GM12874 (cell line): Measurements from ENCODE around the gene MYL2.

Experiments used
- TF ChIP-seq, protein P1 (sequence below): IDR thresholded peaks from 2 replicates; pipeline ENCODE4 v1.5.1; 2011; ENCODE audit warnings: low read depth, mild to moderate bottlenecking, control low read depth, low read length, moderate library complexity; ENCODE audit not compliant: insufficient read depth

The MYL2 gene

GRCh38 chr12:110869026-110869425, 51.4 kb downstream of the MYL2 start:
- TF ChIP-seq, protein P1, sequence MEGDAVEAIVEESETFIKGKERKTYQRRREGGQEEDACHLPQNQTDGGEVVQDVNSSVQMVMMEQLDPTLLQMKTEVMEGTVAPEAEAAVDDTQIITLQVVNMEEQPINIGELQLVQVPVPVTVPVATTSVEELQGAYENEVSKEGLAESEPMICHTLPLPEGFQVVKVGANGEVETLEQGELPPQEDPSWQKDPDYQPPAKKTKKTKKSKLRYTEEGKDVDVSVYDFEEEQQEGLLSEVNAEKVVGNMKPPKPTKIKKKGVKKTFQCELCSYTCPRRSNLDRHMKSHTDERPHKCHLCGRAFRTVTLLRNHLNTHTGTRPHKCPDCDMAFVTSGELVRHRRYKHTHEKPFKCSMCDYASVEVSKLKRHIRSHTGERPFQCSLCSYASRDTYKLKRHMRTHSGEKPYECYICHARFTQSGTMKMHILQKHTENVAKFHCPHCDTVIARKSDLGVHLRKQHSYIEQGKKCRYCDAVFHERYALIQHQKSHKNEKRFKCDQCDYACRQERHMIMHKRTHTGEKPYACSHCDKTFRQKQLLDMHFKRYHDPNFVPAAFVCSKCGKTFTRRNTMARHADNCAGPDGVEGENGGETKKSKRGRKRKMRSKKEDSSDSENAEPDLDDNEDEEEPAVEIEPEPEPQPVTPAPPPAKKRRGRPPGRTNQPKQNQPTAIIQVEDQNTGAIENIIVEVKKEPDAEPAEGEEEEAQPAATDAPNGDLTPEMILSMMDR = no peak

DNA sequence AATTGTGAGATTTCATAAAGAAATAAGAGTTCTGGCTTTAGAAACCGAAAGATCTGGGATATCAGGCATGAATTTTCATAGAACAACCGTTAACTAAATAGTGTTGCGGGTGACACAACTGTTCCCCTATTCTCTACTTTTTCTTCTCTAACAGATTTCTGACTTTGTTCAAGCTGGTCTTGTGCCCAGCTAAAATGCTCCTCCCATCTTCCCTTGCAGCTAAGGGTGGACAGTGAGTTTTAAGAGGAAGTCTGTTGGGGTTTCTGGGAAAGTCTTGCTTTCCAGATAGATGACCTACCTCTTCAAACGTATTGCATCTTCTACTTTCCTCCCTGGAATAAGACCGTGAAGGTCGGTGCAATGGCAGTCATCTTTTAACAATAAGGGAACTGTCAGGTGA, 54.9 kb downstream of the MYL2 start:
- TF ChIP-seq, protein P1 = no peak

GRCh38 chr12:110863161-110863560, 57.2 kb downstream of the MYL2 start:
- TF ChIP-seq, protein P1 = no peak

GRCh38 chr12:110862329-110862728, 58.0 kb downstream of the MYL2 start:
- TF ChIP-seq, protein P1 = no peak

DNA sequence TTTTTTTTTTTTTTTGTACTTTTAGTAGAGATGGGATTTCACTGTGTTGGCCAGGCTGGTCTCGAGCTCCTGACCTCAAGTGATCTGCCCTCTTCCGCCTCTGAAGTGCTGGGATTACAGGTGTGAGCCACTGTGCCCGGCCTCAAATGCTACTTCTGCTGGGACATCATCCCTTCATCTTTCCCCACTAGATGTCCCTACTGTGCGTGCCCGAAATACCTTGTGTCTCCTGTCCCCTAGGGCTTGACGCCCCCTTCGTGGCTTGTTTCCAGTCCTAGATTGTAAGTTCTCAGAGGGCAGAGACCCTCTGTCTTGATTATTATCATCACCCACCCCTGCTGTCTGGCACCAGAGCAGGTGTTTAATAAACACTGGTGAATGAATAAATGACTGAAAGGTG, 58.6 kb downstream of the MYL2 start:
- TF ChIP-seq, protein P1 = no peak
